HEK293 (cell line): Measurements from ENCODE around the gene NSFL1C.

Experiments used
- CTCF ChIA-PET: fragments of 350-600 bp; formaldehyde crosslinking; extraction: SDS; loops from one replicate; lab custom pipeline; 2021; ENCODE audit warnings: antibody characterized with exemption; lab: Yijun Ruan, JAX
- POLR2A ChIA-PET: fragments of 300-600 bp; formaldehyde crosslinking; extraction: SDS; loops from one replicate; lab custom pipeline; 2020; ENCODE audit warnings: antibody characterized with exemption, inconsistent platforms; lab: Yijun Ruan, JAX
- H3K27ac ChIP-seq: fragments of 200-500 bp; sonication (Bioruptor generic); 2 replicates; pipeline ENCODE4 v1.5.1; 2014; ENCODE audit warnings: low read depth, low read length, control low read depth, inconsistent platforms; ENCODE audit errors: extremely low read depth
- H3K36me3 ChIP-seq, 2 experiments: fragments of 200-500 bp in 1 of 2; sonication (Bioruptor generic) in 1 of 2; 1 replicate in 1 of 2; 2 replicates in 1 of 2; pipeline ENCODE4 v1.5.1; 2014 to 2017; ENCODE audit warnings: inconsistent platforms in 2 of 2, low read length in 2 of 2; ENCODE audit not compliant: control insufficient read depth in 2 of 2, insufficient read depth in 1 of 2
- H3K4me1 ChIP-seq: fragments of 200-500 bp; sonication (Bioruptor generic); 2 replicates; pipeline ENCODE4 v1.5.1; 2014; ENCODE audit warnings: mild to moderate bottlenecking, low read length, inconsistent platforms; ENCODE audit not compliant: control insufficient read depth, insufficient read depth
- H3K4me3 ChIP-seq: 2 replicates; pipeline ENCODE4 v1.5.1; 2011; ENCODE audit warnings: low read depth, mild to moderate bottlenecking, control low read depth, low read length, moderate library complexity
- H3K9me3 ChIP-seq: fragments of 200-500 bp; sonication (Bioruptor generic); 2 replicates; pipeline ENCODE4 v1.5.1; 2014; ENCODE audit warnings: low read depth, low read length, inconsistent platforms; ENCODE audit not compliant: control insufficient read depth, insufficient read depth
- PRDM1 ChIP-seq: fragments of 450-650 bp; formaldehyde crosslinking; IDR thresholded peaks from 2 replicates; pipeline ENCODE4; 2016; ENCODE audit warnings: missing biosample characterization, missing genetic modification characterization
- TRIM28 ChIP-seq: IDR thresholded peaks from 2 replicates; pipeline ENCODE4 v1.6.1; 2011; ENCODE audit warnings: low read length, control low read depth, borderline replicate concordance
- ZBTB10 ChIP-seq: fragments of 450-650 bp; formaldehyde crosslinking; IDR thresholded peaks from 2 replicates; pipeline ENCODE4 v1.5.1; 2016; ENCODE audit warnings: missing biosample characterization, missing genetic modification characterization
- ZNF248 ChIP-seq: fragments of 450-650 bp; formaldehyde crosslinking; IDR thresholded peaks from 2 replicates; pipeline ENCODE4 v1.5.1; 2017; ENCODE audit warnings: missing biosample characterization, missing genetic modification characterization
- ZNF292 ChIP-seq: fragments of 450-650 bp; formaldehyde crosslinking; IDR thresholded peaks from 2 replicates; pipeline ENCODE4 v1.5.1; 2016; ENCODE audit warnings: low read depth, missing biosample characterization, missing genetic modification characterization, borderline replicate concordance
- ZNF324 ChIP-seq: fragments of 450-650 bp; formaldehyde crosslinking; IDR thresholded peaks from 2 replicates; pipeline ENCODE4 v1.5.1; 2016; ENCODE audit warnings: missing biosample characterization, missing genetic modification characterization
- ZNF335 ChIP-seq: fragments of 450-650 bp; formaldehyde crosslinking; conservative IDR thresholded peaks from 2 replicates; pipeline ENCODE4 v1.5.1; 2016; ENCODE audit warnings: missing biosample characterization, missing genetic modification characterization
- ZNF394 ChIP-seq: fragments of 450-650 bp; formaldehyde crosslinking; IDR thresholded peaks from 2 replicates; pipeline ENCODE4 v1.5.1; 2016; ENCODE audit warnings: missing biosample characterization, missing genetic modification characterization, mild to moderate bottlenecking, moderate library complexity, borderline replicate concordance
- ZNF692 ChIP-seq: fragments of 450-650 bp; formaldehyde crosslinking; IDR thresholded peaks from 2 replicates; pipeline ENCODE4 v1.5.1; 2016; ENCODE audit warnings: missing biosample characterization, missing genetic modification characterization
- ZNF707 ChIP-seq: fragments of 450-650 bp; formaldehyde crosslinking; IDR thresholded peaks from 2 replicates; pipeline ENCODE4 v1.5.1; 2016; ENCODE audit warnings: missing biosample characterization, missing genetic modification characterization
- TF ChIP-seq, protein P1 (sequence below): fragments of 450-650 bp; formaldehyde crosslinking; IDR thresholded peaks from 2 replicates; pipeline ENCODE4 v1.5.1; 2016; ENCODE audit warnings: missing biosample characterization, missing genetic modification characterization
- TF ChIP-seq, protein P2 (sequence below): fragments of 450-650 bp; formaldehyde crosslinking; IDR thresholded peaks from 2 replicates; pipeline ENCODE4 v1.5.1; 2016; ENCODE audit warnings: missing biosample characterization, missing genetic modification characterization
- TF ChIP-seq, protein P3 (sequence below): fragments of 450-650 bp; formaldehyde crosslinking; IDR thresholded peaks from 2 replicates; pipeline ENCODE4 v1.5.1; 2016; ENCODE audit warnings: missing biosample characterization, missing genetic modification characterization

Gene NSFL1C

GRCh38 chr20:1489764-1490436, 23.3 kb upstream of the NSFL1C start:
- POLR2A ChIA-PET = no interaction called here
- Histone ChIP-seq H3K4me3 (no peak overlapping the region), H3K4me1 (peaks cover 3% of the 10 kb centered on the region), H3K9me3 (no peaks in the 10 kb centered on the region), H3K27ac (no peak overlapping the region), H3K36me3 (no peaks in the 10 kb centered on the region)
- TF ChIP-seq PRDM1 = no peak
- TF ChIP-seq ZNF335 (tag by site-specific recombination) = no peak
- no peak for TF ChIP-seq ZNF292 (tag by site-specific recombination)
- CTCF ChIA-PET = interaction anchor here (0.7 to 2.2 kb wide), 5 partner anchors 8 to 520 kb away, joined by 3 to 15 read pairs (median 3); partner anchors contain the start of gene NSFL1C

GRCh38 chr20:1489325-1489724, 22.7 kb upstream of the NSFL1C start:
- POLR2A ChIA-PET = no interaction called here
- peaks cover 6% of the 10 kb centered on the region for H3K4me1 ChIP-seq
- CTCF ChIA-PET = interaction anchor here (0.8 to 2.2 kb wide), 3 partner anchors 14 to 23 kb away, joined by 3 to 15 read pairs (median 5); partner anchors contain the start of gene NSFL1C
- H3K9me3 ChIP-seq = no peaks in the 10 kb centered on the region
- H3K27ac ChIP-seq = no peak overlapping the region
- no peak overlapping the region for H3K4me3 ChIP-seq
- TF ChIP-seq, protein P1, sequence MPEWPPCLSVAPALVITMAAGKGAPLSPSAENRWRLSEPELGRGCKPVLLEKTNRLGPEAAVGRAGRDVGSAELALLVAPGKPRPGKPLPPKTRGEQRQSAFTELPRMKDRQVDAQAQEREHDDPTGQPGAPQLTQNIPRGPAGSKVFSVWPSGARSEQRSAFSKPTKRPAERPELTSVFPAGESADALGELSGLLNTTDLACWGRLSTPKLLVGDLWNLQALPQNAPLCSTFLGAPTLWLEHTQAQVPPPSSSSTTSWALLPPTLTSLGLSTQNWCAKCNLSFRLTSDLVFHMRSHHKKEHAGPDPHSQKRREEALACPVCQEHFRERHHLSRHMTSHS = no peak
- TF ChIP-seq ZNF707 (tag by site-specific recombination) (no peak), ZNF394 (tag by site-specific recombination) (no peak), TRIM28 (no peak), ZBTB10 (tag by site-specific recombination) (no peak), ZNF692 (tag by site-specific recombination) (no peak)
- TF ChIP-seq, protein P2, sequence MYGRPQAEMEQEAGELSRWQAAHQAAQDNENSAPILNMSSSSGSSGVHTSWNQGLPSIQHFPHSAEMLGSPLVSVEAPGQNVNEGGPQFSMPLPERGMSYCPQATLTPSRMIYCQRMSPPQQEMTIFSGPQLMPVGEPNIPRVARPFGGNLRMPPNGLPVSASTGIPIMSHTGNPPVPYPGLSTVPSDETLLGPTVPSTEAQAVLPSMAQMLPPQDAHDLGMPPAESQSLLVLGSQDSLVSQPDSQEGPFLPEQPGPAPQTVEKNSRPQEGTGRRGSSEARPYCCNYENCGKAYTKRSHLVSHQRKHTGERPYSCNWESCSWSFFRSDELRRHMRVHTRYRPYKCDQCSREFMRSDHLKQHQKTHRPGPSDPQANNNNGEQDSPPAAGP (tag by site-specific recombination) = no peak
- H3K36me3 ChIP-seq = no peaks in the 10 kb centered on the region

GRCh38 chr20:1486566-1486965, 19.9 kb upstream of the NSFL1C start:
- no peak overlapping the region for H3K27ac ChIP-seq
- no peaks in the 10 kb centered on the region for H3K9me3 ChIP-seq
- no peak overlapping the region for H3K4me3 ChIP-seq
- peaks cover 13% of the 10 kb centered on the region for H3K4me1 ChIP-seq
- POLR2A ChIA-PET = no interaction called here
- TF ChIP-seq, protein P3, sequence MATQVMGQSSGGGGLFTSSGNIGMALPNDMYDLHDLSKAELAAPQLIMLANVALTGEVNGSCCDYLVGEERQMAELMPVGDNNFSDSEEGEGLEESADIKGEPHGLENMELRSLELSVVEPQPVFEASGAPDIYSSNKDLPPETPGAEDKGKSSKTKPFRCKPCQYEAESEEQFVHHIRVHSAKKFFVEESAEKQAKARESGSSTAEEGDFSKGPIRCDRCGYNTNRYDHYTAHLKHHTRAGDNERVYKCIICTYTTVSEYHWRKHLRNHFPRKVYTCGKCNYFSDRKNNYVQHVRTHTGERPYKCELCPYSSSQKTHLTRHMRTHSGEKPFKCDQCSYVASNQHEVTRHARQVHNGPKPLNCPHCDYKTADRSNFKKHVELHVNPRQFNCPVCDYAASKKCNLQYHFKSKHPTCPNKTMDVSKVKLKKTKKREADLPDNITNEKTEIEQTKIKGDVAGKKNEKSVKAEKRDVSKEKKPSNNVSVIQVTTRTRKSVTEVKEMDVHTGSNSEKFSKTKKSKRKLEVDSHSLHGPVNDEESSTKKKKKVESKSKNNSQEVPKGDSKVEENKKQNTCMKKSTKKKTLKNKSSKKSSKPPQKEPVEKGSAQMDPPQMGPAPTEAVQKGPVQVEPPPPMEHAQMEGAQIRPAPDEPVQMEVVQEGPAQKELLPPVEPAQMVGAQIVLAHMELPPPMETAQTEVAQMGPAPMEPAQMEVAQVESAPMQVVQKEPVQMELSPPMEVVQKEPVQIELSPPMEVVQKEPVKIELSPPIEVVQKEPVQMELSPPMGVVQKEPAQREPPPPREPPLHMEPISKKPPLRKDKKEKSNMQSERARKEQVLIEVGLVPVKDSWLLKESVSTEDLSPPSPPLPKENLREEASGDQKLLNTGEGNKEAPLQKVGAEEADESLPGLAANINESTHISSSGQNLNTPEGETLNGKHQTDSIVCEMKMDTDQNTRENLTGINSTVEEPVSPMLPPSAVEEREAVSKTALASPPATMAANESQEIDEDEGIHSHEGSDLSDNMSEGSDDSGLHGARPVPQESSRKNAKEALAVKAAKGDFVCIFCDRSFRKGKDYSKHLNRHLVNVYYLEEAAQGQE (tag by site-specific recombination) = no peak
- TF ChIP-seq ZNF248 (tag by site-specific recombination) (no peak), ZNF324 (tag by site-specific recombination) (no peak)
- no peaks in the 10 kb centered on the region for H3K36me3 ChIP-seq
- CTCF ChIA-PET = interaction anchor here (0.7 to 4.2 kb wide), 2 partner anchors 17 to 28 kb away, joined by 3 to 26 read pairs; no protein-coding TSS in a partner anchor
